ENCODE measurements around the gene SPRED3. TPM values are rescaled to one million over a fixed set of nuclear protein-coding genes. Genes with fewer than 3 reads are reported as not detected.
A peak's percentile ranks its signal among the peaks of the same experiment; 100 is the strongest.
"Not testable (repeated sequence)": the region's sequence is repeated elsewhere in the genome, so short reads cannot be mapped to it uniquely, and the experiment has no call there.

SPRED3 gene
- total RNA-seq, 1 donor from 2014 or later, result 2.4 TPM

DNA sequence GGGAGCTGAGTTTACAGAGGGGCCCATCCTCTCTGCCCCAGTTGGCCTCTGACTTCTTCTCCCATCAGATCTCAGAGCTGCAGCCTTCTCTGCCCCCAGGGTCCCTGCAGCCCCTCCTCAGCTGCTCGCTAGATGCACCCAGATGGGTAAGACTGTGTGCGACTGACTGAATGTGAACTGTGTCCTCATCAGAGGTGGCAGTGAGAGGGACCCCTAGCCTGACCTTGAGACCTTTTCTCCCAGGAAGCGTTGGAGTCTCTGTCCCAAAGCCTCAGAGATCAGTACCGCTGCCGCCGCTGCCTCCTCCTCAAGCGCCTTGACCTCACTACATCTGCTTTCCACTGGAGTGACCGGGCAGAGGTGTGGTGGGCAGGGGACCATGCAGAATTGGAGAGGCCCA, 16.8 kb downstream of the SPRED3 start:
- peaks cover 22% of the 10 kb centered on the region for H3K4me1 Mint-ChIP-seq
- no peaks in the 10 kb centered on the region for H3K27me3 Mint-ChIP-seq
- no peak for DNase-seq
- TF ChIP-seq, protein P1, sequence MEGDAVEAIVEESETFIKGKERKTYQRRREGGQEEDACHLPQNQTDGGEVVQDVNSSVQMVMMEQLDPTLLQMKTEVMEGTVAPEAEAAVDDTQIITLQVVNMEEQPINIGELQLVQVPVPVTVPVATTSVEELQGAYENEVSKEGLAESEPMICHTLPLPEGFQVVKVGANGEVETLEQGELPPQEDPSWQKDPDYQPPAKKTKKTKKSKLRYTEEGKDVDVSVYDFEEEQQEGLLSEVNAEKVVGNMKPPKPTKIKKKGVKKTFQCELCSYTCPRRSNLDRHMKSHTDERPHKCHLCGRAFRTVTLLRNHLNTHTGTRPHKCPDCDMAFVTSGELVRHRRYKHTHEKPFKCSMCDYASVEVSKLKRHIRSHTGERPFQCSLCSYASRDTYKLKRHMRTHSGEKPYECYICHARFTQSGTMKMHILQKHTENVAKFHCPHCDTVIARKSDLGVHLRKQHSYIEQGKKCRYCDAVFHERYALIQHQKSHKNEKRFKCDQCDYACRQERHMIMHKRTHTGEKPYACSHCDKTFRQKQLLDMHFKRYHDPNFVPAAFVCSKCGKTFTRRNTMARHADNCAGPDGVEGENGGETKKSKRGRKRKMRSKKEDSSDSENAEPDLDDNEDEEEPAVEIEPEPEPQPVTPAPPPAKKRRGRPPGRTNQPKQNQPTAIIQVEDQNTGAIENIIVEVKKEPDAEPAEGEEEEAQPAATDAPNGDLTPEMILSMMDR (IDR thresholded peaks at IDR 0.05), result no peak
- no peak overlapping the region for H3K27ac Mint-ChIP-seq
- intact Hi-C loops (cut with micrococcal nuclease), result no loop called here
- ChIA-PET POLR2A (interaction anchor here (0.6 to 3.2 kb wide), 4 partner anchors 22 to 1029 kb away, joined by 3 to 31 read pairs (median 3); partner anchors contain the start of gene RASGRP4), CTCF (interaction anchor here (3.3 to 4.5 kb wide), 2 partner anchors 20 to 230 kb away, joined by 29 to 80 read pairs; partner anchors contain the start of gene RASGRP4)
- ATAC-seq (ENCODE audit: low read depth), result no peak
- H3K36me3 Mint-ChIP-seq (ENCODE audit: low read depth), result peaks cover 27% of the 10 kb centered on the region
- no peaks in the 10 kb centered on the region for H3K9me3 Mint-ChIP-seq
- peak overlapping the region; percentile 41 for H3K4me3 Mint-ChIP-seq

DNA sequence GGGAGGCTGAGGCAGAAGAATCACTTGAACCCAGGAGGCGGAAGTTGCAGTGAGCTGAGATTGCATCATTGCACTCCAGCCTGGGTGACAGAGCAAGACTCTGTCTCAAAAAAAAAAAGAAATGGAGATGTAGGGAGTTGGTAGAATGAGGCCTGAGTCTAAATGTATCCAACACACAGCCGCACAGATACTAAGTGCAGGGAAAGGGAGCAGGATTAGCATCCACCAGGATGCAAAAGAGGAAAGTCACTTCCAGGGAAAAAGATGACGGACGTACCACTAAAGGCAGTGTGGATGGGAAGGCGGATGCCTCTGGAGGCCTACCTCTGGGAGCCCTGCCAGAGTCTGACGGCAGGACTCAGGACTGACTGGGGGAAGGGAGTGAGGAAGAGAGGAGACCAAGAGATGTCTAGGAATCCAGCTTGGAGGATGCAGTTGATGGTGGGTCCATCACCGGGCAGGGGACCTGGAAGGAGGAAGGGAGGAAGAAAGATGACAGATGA, 21.2 kb downstream of the SPRED3 start:
- DNase-seq (no peak), ATAC-seq (ENCODE audit: low read depth) (no peak)
- CTCF ChIA-PET, result no interaction called here
- H3K9me3 Mint-ChIP-seq, result no peaks in the 10 kb centered on the region
- peaks cover 27% of the 10 kb centered on the region for H3K36me3 Mint-ChIP-seq (ENCODE audit: low read depth)
- POLR2A ChIA-PET, result interaction anchor here (2.4 kb wide), 1 partner anchor 15 kb away, joined by 6 read pairs; no protein-coding TSS in a partner anchor
- peaks cover 4% of the 10 kb centered on the region for H3K4me1 Mint-ChIP-seq
- intact Hi-C loops (cut with micrococcal nuclease), result no loop called here
- TF ChIP-seq, protein P1 (IDR thresholded peaks at IDR 0.05), result no peak
- no peak overlapping the region for H3K4me3 Mint-ChIP-seq
- no peak overlapping the region for H3K27ac Mint-ChIP-seq
- H3K27me3 Mint-ChIP-seq, result no peaks in the 10 kb centered on the region

DNA sequence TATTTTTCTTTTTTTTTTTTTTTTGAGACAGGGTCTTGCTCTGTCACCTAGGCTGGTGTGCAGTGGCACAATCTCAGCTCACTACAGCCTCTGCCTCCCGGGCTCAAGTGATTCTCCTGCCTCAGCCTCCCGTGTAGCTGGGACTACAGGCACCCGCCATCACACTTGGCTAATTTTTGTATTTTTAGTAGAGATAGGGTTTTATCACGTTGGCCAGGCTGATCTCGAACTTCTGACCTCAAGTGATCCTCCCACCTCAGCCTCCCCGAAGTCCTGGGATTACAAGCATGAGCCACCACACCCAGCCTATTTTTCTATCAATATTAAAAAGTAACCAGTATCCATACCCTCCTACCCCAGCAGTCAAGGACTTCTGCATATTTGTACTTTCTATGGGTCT, 21.9 kb downstream of the SPRED3 start:
- H3K4me1 Mint-ChIP-seq; CTCF ChIA-PET; intact Hi-C loops (cut with micrococcal nuclease); H3K9me3 Mint-ChIP-seq; H3K27ac Mint-ChIP-seq; DNase-seq; ATAC-seq (ENCODE audit: low read depth); H3K27me3 Mint-ChIP-seq; H3K4me3 Mint-ChIP-seq: not testable (repeated sequence)
- H3K36me3 Mint-ChIP-seq (ENCODE audit: low read depth), result peaks cover 22% of the 10 kb centered on the region
- POLR2A ChIA-PET, result interaction anchor here (2.4 kb wide), 1 partner anchor 15 kb away, joined by 6 read pairs; no protein-coding TSS in a partner anchor

DNA sequence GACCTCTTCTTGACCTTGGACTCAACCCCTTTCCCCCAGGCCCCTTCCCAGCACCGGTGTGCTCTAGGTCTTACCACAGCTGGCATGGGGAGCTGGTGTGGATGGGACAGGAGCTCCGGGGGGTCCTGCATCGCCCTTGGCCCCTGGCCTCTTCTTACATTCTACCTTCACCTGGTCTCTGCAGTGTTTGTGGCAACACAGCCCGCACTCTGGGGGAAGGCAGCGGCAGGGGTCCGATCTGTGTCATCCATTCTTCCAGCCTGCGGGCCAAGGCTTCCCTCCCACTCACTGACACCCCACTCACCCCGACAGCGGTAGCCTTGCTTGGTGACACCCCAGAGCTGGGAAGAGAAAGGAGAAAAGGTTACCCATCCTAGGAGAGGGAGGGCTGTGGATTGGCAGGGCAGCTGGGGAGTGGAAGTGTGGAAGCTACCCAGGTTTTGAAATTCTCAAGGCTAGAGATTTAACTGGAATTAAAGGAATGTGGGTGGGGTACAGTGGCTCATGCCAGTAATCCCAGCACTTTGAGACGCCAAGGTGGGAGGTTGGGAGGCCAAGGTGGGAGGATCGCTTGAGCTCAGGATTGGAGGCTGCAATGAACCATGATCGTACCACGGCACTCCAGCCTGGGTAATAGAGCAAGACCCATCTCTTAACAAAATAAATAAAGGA, 22.7 kb downstream of the SPRED3 start:
- Mint-ChIP-seq H3K9me3 (no peaks in the 10 kb centered on the region), H3K4me3 (no peak overlapping the region), H3K4me1 (no peaks in the 10 kb centered on the region), H3K27me3 (no peaks in the 10 kb centered on the region), H3K36me3 (ENCODE audit: low read depth) (peaks cover 21% of the 10 kb centered on the region), H3K27ac (no peak overlapping the region)
- ATAC-seq (ENCODE audit: low read depth) (no peak), DNase-seq (no peak)
- intact Hi-C loops (cut with micrococcal nuclease), result no loop called here
- TF ChIP-seq, protein P1 (IDR thresholded peaks at IDR 0.05), result no peak
- POLR2A ChIA-PET, result interaction anchor here (0.7 kb wide), 1 partner anchor 8 kb away, joined by 3 read pairs; the partner anchor contains the start of gene FAM98C
- CTCF ChIA-PET, result no interaction called here

DNA sequence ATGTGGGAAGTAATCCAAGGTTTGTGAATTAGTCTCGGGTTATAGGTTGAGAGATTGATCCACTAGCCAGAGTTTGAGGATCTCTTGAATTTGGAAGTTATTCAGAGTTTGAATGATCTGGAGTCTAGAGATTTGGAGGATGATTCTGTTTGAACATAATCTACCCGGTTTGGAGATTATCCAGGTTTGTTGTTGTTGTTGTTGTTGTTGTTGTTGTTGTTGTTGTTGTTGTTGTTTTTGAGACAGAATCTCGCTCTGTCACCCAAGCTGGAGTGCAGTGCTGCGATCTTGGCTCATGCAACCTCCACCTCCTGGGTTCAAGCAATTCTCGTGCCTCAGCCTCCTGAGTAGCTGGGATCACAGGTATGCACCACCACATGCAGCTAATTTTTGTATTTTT, 23.4 kb downstream of the SPRED3 start:
- H3K4me1 Mint-ChIP-seq; DNase-seq; H3K4me3 Mint-ChIP-seq; ATAC-seq (ENCODE audit: low read depth); H3K27me3 Mint-ChIP-seq; CTCF ChIA-PET; H3K27ac Mint-ChIP-seq; H3K9me3 Mint-ChIP-seq; intact Hi-C loops (cut with micrococcal nuclease): not testable (repeated sequence)
- POLR2A ChIA-PET, result interaction anchor here (0.6 to 0.7 kb wide), 2 partner anchors 9 to 197 kb away, joined by 3 read pairs; partner anchors contain the start of gene FAM98C
- peaks cover 17% of the 10 kb centered on the region for H3K36me3 Mint-ChIP-seq (ENCODE audit: low read depth)

DNA sequence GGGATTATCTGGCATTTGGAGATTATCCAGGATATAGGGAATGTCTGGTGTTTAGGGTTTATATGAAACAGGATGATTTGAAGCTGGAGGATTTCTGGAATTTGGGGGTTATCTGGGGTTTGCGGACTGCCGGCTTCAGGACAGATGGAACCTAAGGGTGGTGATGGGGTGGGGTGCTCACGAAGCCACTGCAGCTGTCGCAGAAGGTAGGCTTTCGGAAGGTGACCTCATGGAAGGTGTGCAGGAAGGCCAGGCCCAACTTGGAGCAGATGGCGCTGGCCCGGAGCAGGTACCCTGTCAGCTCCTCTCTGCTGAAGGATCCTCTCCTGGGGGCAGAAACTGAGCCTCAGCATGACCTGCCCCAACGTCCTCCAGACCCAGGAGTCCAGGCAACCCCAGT, 24.0 kb downstream of the SPRED3 start:
- no peak overlapping the region for H3K27ac Mint-ChIP-seq
- ChIA-PET CTCF (interaction anchor here (1.2 kb wide), 1 partner anchor 10 kb away, joined by 4 read pairs; the partner anchor contains the start of gene FAM98C), POLR2A (interaction anchor here (0.6 kb wide), 1 partner anchor 198 kb away, joined by 3 read pairs; no protein-coding TSS in a partner anchor)
- H3K4me1 Mint-ChIP-seq, result peaks cover 9% of the 10 kb centered on the region
- DNase-seq (no peak), ATAC-seq (ENCODE audit: low read depth) (no peak)
- H3K27me3 Mint-ChIP-seq, result no peaks in the 10 kb centered on the region
- intact Hi-C loops (cut with micrococcal nuclease), result no loop called here
- TF ChIP-seq, protein P1 (IDR thresholded peaks at IDR 0.05), result no peak
- no peak overlapping the region for H3K4me3 Mint-ChIP-seq
- peaks cover 12% of the 10 kb centered on the region for H3K36me3 Mint-ChIP-seq (ENCODE audit: low read depth)
- H3K9me3 Mint-ChIP-seq, result no peaks in the 10 kb centered on the region
